ENCODE measurements around the gene WDR64.

DNA sequence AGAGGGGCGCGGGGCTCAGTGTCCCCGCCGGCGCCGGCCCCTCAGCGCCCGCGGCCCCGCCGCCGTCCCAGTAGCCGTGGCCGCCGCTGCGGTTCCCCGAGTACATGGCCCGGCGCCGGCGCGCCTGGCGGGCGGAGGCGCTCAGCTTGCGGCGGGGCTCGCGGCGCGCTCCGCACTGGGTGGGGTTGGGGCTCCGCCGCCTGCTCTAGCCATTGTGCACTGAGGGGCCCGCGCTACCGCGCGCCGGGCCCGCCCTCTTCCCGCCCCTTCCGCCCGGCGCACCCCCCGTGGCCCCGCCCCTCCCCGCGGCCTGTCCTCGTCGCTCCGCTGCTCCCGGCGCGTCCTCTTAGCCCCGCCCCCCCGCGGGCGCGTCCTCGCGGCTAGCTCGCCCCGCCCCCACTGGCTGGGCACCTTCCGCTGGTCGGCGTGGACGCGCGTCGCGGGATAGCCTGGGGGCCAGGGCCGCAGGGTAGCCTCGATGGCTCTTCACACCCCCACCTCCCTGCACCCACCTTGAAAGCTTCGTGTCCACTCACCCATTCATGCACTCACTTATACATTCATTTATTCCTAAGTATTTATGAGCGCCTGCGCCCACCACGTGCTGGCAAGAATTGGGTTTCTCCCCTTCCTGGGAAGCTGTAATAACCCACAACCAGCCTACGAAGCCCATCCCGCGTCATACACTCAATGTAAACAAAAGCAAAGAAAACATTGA lies 11.8 kb upstream of the WDR64 start, which contains the start of the genes CHML and OPN3:
- TF ChIP-seq POLR2A (IDR thresholded peaks at IDR 0.05) (peak in 3 of 4 donors; percentile 73 to 92 (median 92)), EP300 (IDR thresholded peaks at IDR 0.05) (no peak)

Measured in upper lobe of left lung (tissue), 4 donors.